ENCODE results near the gene MGRN1.

DNA sequence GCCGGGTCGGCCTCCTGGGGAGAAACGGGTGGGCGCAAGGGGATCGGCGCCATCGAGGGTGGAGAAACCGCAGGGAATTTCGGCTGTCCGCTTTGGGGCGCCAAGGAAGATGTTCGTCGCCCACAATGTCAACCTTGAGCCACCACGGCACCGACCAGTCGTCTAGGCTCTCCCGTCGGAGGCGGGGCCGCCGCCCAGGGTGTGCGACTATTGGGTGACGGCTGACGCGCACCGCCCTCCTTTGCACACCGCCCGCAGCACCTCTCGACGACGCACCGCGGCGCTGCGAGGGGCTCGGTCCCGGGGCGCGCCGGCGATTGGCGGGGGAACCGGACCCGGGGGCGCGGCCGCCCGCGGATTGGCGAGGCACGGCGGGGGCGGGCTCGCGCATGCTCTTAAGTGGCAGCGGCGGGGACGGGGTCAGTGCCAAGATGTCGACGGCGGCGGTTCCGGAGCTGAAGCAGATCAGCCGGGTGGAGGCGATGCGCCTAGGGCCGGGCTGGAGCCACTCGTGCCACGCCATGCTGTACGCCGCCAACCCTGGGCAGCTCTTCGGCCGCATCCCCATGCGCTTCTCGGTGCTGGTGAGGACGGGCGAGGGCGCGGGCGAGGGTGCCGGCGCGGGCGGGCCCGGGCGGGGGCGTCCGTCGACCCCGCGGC is 68.8 kb downstream of the MGRN1 start, which contains the start of gene NUDT16L1:
- TF ChIP-seq TAF1 (IDR thresholded peaks at IDR 0.05; ENCODE audit: low read depth), result peak; percentile 70; the same call in 1 of the 2 replicates
- TF ChIP-seq EP300 (IDR thresholded peaks at IDR 0.05; ENCODE audit: borderline replicate concordance), result no peak
- no peak for TF ChIP-seq CEBPB (IDR thresholded peaks at IDR 0.05)
- TF ChIP-seq EGR1 (IDR thresholded peaks at IDR 0.05), result peak; percentile 38; the same call in 1 of the 2 replicates
- TF ChIP-seq REST (IDR thresholded peaks at IDR 0.05; ENCODE audit: low read depth), result no peak
- no peak for TF ChIP-seq RAD21 (IDR thresholded peaks at IDR 0.05; ENCODE audit: low read depth)
- TF ChIP-seq TCF12 (IDR thresholded peaks at IDR 0.05; ENCODE audit: low read depth), result no peak

Data from Ishikawa (cell line).